ENCODE data around the gene ZDHHC7.

Gene ZDHHC7

DNA sequence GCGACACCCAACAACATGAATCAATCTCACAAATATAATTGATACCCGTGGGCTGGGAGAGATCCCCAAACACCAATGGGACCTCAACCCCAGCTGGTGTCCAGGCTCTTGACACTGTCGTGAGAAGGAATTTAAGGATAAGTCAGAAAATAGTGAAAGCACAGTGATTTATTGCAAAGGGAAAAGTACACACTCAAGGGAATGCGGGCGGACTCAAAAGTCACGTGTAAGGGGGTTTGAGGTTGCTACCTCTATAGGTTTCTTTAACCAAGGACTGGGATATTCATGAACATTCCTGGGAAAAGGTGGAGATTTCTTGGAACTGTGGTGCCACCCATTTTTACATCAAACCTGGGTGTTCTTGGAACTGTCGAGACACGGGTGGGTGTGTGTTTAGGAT is 6.3 kb upstream of the ZDHHC7 start:
- DNase-seq, result no peak

DNA sequence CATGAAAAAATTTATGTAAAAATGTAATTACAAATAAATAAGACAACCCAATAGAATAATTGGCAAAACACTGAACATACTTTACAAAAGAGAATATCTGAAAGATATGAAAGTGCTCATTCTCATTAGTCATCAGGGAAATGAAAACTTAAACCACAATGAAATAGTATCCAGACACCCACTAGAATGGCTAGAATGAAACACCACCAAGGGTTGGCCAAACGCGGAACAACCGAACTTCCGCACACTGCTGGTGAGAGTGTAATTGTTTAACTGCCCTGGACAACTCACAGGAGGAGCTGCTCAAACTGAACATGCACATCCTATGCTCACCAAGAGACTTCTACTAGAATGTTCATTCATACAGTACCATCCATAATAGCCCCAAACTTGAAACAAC is 5.8 kb upstream of the ZDHHC7 start:
- DNase-seq, result peak; percentile 7 to 9

DNA sequence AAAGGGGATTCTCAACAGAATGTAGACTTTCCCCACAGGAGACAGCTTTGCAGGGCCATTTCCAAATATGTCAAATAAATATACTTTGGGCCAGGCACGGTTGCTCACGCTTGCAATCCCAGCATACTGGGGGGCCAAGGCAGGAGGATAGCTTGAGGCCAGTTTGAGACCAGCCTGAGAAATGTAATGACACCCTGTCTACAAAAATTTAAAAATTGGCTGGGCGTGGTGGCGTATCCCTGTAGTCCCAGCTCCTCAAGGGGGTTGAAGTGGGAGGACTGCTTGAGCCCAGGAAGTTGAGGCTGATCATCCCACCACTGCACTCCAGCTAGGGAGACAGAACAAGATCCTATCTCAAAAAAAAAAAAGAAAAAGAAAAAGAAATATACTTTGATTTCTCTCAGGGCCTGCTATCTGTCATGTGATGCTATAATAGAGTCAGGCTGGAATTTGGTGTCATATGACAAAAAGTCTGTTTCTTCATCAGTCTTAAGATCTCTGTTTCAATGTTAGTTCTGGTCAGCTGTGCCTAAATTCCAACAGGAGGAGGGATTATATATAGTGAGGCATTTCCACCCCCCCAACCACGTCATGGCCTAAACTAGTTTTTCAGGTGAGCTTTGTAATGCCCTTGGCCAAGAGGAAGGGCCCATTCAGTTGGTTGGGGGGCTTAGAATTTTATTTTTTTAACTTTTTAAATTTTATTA is 4.3 kb upstream of the ZDHHC7 start:
- no peak for DNase-seq

DNA sequence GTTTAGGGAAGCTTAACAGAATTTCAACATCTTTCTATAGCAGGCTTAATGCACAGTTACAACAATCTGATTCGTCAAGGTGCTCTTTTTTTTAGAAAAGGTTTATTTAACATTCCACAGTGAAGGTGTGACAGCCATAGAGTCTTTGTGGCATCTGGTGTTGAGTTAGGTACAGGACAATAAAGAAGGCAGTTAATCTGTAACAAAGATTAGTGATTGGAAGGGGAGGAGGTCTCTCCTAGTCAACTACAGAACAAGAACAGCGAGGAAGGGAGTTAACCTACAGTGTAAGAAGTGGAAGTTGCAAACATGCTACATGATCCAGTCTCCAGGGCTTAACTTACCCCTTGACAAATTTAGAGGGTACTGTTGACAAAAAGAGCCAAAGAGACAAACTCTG is 3.0 kb upstream of the ZDHHC7 start:
- no peak for DNase-seq

DNA sequence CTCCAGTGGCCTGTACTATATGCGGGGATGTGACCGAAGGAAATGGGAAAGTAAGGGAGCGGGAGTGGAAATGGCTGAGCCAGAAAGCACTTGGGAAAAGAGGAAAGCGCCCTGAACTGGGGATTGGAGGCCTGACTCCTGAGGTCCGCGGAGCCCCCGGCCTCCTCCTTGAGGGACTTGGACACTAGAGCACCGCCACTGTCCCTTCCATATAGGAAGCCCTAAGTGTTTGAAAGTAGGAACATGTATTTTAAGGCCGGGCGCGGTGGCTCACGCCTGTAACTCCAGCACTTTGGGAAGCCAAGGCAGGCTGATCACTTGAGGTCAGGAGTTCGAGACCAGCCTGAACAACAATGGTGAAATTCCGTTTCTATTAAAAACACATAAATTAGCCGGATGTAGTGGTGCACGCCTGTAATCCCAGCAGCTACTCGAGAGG is 530 bp upstream of the ZDHHC7 start:
- DNase-seq, result no peak

DNA sequence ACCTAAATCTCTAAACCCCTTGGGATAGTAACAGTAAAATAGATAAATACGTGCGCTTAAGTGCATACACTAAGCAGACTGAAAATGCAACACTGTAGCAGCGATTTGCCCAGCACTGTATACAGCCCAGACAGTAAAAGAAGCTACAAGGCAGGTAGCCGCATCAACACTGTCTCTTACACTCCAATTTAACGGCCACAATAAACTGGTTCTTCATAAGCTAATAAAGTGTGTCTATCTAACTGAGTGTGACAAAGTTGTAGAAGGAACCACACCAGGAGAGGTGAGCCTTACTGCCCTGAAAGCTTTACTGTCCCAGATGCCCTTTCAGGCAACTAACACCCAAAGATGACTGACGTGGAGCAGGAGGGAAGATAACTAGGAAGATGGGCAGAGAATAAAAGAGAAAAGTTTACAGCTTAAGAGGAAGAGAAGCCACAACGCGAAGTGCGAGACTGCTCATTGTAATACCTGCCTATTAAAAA is 847 bp downstream of the ZDHHC7 start:
- no peak for DNase-seq

DNA sequence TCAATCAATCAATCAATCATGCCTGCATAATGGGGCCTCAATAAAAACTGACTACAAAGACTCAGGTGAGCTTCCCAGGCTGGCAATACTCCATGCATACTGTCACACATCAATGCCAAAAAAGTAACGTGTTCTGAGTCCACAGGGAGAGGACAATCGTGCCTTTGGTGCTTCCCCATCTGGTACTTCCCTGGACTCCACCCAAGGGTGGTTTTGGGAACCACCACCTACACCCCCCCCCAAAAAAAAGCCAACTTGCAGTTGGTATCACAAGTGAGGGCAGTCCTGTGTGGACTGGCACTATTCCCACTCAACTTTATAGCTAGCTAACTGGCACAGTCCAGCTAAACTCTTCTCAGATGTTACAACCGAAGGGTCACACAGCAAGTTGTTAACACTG is 3.1 kb downstream of the ZDHHC7 start:
- no peak for DNase-seq

DNA sequence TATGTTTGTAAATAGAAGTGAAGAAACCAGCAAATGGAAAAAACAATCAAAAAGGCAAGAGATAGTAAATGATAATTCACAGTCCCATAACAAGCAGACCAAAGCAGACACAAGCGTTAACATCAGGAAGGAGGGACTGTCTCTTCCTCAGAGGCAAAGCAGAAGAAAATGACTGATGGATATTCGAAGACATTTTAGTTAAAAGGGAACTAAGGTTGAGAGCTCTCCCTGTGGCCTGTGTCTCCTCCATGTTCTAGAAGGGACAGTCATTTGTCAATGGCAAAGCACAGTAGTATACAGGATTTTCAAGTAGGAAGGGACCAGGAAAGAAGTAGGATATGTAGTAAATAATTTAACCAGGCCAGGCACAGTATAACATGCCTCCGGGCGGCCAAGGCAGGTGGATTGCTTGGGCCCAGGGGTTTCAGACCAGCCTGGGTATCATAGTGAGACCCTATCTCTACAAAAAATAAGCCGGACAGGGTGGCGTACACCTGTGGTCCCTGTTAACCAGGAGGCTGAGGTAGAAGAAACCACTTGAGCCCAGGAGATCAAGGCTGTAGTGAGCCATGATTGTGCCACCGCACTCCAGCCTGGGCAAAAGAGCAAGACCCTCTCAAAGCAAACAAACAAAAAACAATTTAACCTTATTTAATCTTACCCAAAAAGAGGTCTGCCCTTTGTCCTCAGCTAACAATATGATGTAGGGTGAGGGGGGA is 3.7 kb downstream of the ZDHHC7 start:
- no peak for DNase-seq

DNA sequence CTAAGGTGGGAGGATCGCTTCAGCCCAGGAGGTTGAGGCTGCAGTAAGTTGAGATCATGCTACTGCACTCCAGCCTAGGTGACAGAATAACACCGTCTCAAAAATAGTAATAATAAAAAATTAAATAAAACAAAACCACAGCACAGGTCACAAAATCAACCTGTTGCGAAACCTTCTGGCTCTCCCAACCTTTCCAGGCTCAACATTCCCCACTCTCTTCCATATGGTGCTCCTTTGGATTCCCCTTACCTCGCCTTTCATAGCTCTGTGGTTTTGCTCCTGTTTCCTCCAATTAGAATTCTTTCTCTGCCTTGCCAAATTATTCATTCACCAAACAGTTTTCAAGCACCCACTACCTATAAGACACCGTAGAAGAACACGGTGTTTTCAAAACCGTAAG is 4.7 kb downstream of the ZDHHC7 start:
- no peak for DNase-seq

DNA sequence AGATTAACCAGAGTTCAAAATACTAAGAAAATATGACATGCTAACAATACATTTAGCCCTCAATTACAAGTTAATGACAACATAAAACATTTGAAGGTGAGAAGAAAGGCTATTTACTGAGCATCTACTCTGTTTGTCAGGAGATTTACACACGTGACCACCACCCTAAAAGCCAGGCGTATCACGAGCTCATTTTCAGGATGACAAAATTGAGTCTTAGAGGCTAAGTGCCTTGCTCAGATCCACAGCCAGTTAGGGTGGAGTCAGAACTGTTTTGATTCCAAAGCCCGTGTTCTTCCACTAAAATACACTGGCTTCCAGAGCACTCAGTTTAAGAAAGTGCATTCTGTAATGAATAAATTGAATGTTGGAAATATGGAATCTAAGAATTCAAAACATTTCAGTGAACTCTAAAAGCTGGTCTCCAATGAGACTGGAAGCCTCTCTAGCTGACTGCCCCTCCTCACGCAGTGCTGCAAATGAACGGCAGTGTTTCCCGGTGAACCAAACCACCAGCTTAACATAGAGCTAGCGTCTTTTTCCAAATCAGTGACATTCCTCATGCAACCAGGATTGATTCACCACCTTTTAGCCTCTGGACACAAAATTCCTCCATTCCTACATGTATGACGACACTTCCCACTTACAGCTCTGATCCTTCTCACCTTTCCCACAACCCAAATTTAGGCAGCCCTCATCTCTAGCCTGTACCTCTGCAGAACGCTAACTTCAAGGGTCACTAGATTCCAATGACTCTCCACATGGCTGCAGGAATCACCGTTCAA is 5.9 kb downstream of the ZDHHC7 start:
- DNase-seq, result no peak

DNA sequence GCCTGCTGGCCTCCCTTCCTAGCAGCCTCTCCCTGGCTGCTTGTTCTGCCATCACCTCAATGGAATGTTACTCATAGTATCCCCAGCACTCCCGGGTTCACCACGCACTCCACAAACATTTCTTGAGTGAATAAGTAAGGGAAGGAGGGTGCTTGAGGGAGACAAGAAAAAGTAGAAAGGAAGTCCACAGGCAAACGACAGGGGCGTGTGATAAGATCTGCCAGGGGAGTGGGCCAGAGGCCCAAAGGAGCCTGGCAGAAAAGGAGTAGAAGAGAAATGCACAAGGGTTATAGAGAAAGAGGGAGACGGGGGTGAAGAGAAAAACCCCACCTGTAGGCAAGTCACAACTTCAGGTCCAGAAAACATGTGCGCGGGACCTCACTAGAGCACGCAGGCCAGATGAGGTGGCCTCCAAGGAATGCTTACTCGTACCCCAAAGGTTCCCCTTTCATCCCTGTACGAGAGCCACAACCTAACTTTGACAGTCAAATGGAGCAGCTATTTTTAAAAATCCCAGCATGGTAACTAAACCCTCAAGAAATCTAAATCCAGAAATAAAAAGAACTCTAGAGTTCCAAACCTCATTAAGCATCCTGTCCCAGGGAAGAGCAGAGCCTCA is 6.6 kb downstream of the ZDHHC7 start:
- DNase-seq, result no peak

DNA sequence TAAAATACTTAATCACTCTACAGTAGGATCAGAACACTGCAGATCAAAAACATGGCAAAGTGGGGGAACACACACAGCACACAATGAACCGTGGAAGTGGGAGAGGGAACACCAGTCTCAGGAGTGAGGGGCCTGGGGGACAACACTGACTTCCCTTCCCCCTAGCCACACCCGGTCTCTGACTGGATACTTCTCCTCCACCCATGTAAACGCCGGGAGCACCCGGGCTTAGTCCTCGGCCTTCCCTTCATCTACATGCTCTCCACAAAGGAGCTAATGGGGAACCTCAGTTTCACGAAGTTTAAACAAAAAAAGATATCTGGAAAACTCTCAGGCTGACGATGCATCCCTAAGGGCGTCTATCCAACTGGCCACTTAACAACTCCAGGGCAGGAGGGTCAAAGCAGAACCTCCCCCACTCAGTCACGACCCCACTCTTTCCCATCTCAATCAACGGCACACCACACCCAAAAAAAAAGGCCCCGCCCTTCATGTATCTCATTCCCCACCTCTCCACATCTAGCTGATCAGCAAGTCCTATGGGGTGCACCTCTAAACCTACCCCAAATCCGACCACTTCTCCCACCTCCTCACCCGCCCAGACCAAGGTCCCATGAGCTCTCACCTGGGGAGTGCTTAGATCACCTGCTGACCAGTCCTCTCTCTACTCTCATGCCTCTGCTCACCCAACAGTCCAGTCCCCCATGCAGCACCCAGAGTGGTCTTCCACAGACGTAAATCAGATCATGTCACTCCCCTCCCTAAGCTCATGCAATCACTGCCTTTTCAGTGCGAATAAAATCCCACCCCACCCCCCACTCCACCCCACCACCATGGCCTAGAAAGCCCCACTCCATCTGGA is 7.4 kb downstream of the ZDHHC7 start:
- no peak for DNase-seq

DNA sequence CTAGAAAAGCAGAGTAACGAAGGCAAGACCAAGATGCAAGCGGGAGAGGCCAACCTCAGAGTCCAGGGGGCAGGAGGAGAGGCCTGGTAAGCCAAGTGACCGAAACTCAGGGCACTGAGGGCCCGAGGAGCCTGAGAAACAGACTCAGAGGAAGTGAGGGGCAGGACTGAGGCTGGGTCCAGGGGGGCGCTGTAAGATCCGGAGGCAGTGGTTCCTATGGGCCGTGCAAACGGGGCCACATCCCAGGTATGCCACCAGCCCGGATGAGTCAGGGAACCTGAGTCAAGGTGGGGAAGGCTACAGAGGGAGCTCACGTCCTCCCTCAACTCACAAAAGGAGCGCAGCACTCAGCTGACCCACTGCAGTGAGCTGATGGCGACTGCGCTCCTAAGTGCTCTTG is 8.3 kb downstream of the ZDHHC7 start:
- no peak for DNase-seq

DNA sequence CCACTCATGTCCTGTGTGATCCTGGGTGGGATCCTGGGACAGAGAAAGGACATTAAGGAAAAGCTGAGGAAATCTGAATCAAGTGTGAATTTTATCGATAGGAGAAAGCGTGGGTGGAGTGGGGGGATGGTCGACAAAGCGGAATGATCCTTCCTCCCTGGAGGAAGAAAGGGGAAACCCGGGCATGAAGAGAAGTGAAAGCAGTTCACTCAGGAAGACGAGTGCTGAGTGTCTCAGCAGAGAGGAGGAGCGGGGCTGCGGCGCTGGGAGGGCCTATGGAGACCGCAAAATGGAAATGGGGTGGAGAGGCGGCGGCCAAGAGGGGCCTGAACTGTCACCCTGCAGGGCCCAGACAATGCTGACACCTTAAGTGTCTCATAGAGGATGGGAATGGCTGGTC is 8.7 kb downstream of the ZDHHC7 start:
- no peak for DNase-seq

DNA sequence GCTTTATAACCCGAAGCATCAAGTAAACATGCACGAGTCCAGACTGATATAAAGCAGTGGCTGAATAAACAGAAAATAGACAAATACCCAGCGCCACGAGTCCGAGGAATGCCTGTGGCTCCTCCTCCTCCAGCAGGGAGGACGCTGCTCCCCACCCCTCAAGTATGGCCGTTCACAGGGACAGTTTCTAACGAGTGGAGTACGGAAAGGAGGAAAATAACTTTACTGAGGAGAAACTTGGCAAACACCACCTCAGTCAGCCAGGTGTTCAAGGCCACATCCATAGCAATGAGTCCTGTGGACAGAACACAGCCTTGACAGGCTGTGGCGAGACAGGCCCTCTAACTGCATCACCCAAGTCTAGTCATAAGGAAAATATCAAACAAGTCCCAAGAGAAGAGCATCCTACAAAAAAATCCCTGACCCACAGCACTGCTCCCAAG is 9.2 kb downstream of the ZDHHC7 start:
- DNase-seq, result no peak

DNA sequence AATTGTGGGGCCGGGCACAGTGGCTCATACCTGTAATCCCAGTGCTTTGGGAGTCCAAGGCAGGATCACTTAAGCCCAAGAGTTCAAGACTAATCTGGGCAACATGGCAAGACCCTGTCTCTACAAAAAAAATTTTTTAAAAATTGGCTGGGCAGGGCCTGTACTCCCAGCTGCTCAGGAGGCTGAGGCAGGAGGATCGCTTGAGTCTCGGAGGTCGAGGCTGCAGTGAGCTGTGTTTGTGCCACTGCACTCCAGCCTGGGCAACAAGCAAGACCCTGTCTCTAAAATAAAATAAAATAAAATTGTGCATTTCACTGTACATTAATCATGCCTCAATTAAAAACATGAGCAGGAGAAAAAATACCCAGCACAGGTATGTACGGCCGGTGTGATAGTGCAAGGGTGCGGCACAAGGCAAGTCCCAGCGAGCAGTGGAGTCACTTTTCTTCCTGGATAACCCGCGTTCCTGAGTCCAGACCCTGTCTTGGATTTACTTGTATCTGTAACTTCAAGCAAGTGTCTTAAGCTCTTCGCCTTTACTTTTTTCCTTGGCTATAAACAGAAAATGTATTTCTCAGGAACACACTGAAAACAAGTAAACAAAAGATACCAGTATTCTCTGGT is 11.4 kb downstream of the ZDHHC7 start:
- no peak for DNase-seq

DNA sequence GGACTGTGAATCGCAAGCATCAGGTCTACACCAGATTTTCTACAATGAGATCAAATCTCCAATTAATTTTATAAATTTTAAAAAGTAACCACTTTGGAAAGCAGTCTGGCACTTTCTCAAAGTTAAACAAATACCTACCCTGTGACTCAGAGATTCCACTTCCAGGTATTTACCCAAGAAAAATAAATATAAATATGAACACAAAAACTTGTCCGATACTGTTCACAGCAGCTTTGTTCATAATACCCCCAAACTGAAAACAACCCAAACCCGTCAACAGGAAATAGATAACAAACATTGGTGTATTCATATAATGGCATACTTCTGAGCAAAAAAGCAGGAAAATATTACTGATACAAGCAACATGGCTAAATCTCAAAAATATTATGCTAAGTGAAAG is 12.1 kb downstream of the ZDHHC7 start:
- DNase-seq, result no peak

DNA sequence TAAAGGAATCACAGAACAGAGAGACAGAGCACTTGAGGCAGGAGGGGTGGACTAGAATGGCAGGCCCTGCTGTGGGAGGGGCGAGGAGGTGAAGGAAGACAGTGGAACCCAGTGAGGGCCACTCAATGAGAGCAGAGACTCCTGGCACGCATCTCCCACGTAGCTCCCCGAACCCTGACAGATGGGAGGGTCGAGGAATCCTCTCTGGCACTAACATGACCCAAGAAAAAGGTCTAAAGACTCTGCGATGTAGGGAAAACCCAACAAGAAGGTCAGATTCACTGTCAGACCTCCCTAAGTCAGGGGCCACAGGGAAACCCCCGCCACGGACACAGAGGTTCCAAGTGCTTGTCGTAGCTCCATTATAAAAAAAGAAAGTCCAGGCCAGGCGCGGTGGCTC is 15.0 kb downstream of the ZDHHC7 start:
- DNase-seq, result no peak

DNA sequence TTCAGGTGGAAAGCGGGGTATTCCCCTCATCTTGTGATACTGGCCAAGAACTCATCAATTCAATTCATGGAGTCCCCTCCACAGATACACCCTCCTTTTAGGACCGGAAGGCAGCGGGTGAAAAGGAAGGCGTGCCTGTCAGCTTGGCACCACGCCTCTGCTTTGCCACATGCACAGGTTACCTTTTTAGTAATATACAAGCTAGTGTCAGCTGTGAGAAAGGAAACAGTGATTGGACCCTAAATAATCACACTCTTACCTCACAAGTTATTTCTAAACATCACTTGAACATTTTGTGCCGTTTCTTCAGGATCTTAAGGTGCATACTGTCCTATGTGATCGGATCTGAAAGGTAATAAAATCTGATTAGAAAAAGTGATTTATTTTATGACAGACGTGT is 15.7 kb downstream of the ZDHHC7 start:
- no peak for DNase-seq

DNA sequence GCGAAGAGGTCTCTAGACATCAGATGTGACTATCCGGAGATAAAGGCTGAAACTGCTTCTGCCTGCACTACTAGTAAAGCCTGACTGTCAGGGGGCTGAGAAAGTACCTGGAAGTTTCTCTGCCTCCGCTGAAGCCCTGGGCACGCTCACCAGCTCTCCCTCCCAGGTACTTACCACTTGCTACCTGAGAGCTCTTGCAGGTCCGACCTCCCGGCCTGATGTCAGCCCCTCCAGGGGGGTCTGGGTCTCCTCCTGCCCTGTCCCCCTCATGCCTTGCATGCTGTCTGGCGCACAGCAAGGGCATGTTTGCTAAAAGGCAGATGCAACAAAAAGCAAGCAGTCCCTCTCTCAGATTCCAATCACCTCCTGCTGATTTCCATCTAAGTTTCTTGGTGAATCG is 17.4 kb downstream of the ZDHHC7 start:
- no peak for DNase-seq

DNA sequence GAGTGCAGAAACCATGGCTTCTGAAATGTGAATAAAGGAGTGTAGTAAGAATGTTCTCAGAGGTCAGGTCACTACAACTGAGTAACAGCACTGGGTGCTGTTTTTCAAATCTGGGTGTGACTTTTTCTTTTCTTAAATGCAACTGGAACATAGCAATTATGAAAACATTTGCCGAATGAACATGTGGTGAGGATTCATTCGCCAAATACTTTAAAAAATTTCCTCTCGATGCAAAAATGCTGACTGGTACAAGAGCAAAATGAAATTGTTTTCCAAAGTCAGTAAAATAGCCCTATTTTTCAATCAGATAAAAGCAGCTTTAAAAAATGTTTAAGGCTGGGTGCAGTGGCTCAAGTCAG is 18.6 kb downstream of the ZDHHC7 start:
- no peak for DNase-seq

DNA sequence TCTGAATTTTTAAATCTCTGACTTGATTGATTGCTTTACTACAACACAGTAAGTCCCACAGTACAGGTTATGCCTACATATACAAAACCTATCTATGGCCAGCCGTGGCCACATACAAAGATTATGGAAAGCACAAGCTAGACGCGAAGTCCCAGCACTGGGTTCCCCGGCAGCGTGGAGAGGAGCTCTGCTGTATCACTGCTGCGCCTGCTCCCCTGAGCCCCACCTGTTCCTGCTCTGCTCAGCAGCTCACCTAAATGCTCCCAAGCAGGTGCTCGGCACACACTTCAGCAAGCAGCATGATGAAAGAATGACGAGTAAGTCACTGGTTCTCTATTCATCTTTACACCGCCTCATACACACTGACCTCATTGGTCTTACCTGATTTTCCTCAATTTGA is 20.6 kb downstream of the ZDHHC7 start:
- DNase-seq, result no peak

Data from stimulated activated CD4-positive, alpha-beta T cell treated with anti-CD3 and anti-CD28 coated beads, Interleukin-2, amount 100 ng/mL, for 48 hours (primary cell).